ENCODE results near the gene LRPAP1.

GRCh38 chr4:3460926-3461325 lies 71.3 kb downstream of the LRPAP1 start:
- no peak for TF ChIP-seq ZNF274 (IDR thresholded peaks at IDR 0.05; ENCODE audit: low read depth, low read length)
- no peak for TF ChIP-seq SUZ12 (IDR thresholded peaks at IDR 0.05; ENCODE audit: extremely low read depth, insufficient read depth, insufficient read length)
- TF ChIP-seq YY1 (IDR thresholded peaks at IDR 0.05; ENCODE audit: insufficient read depth, insufficient read length), result no peak

Data from NT2/D1 (cell line).